ENCODE measurements around the gene RNF217.
A peak's percentile ranks its signal among the peaks of the same experiment; 100 is the strongest.

Gene RNF217

DNA sequence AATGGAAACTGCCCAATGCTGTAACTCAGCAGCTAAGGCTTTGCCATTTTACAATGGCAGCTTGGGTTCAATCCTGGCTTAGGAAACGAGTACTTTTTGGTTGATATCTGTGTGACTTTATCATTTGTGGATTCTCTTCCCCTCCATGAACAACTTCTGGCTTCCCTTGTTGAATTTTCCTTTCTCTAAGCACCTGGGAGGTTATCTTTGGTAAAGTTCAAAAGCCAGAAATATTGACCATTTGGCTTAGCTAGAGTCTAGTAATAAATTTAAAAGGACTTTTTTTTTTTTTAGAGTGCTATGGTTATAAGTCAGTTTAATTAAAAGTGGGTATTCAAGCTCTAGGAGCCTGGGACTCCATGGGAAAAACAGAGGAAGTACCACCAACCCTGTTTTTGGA lies 159.7 kb downstream of the RNF217 start:
- H4K91ac ChIP-seq (ENCODE audit: low read length) = no peak overlapping the region
- H3K4me2 ChIP-seq (ENCODE audit: low read length, poor library complexity, severe bottlenecking) = no peak overlapping the region
- H3K79me1 ChIP-seq (replicated peaks; ENCODE audit: low read length, poor library complexity, severe bottlenecking) = no peaks in the 10 kb centered on the region
- H3K18ac ChIP-seq (ENCODE audit: low read depth in 1 of 2, low read length in 2 of 2) = no peak overlapping the region
- no peak overlapping the region for H3K4ac ChIP-seq (ENCODE audit: low read depth in 1 of 2, low read length in 2 of 2)
- no peaks in the 10 kb centered on the region for H3K27me3 ChIP-seq (ENCODE audit: control insufficient read depth in 1 of 2, insufficient read depth in 1 of 2, low read length in 2 of 2)
- no peak for DNase-seq
- no peaks in the 10 kb centered on the region for H3K9me3 ChIP-seq (ENCODE audit: control insufficient read depth, low read length)
- H3K4me1 ChIP-seq (ENCODE audit: control insufficient read depth, insufficient read depth, low read depth, low read length) = peaks cover 5% of the 10 kb centered on the region
- H3K4me3 ChIP-seq (ENCODE audit: insufficient read depth in 1 of 2, low read depth in 1 of 2, low read length in 2 of 2) = no peak overlapping the region
- no peak overlapping the region for H2BK5ac ChIP-seq (ENCODE audit: low read depth, low read length, poor library complexity, severe bottlenecking)
- no peak overlapping the region for H2BK120ac ChIP-seq (ENCODE audit: low read depth, low read length)
- no peak overlapping the region for H2AK5ac ChIP-seq (ENCODE audit: low read length, severe bottlenecking)
- no peak overlapping the region for H3K27ac ChIP-seq (ENCODE audit: low read length, poor library complexity, severe bottlenecking)
- no peak overlapping the region for H3K23ac ChIP-seq (ENCODE audit: low read length in 2 of 2)
- no peak overlapping the region for H2BK15ac ChIP-seq (ENCODE audit: low read depth, poor library complexity, severe bottlenecking)
- H2BK12ac ChIP-seq (ENCODE audit: low read length in 2 of 2) = no peak overlapping the region
- no peak overlapping the region for H2AFZ ChIP-seq (ENCODE audit: low read depth, low read length)
- H3K36me3 ChIP-seq (ENCODE audit: control insufficient read depth in 1 of 2, insufficient read depth in 2 of 2, low read depth in 1 of 2, low read length in 2 of 2) = no peaks in the 10 kb centered on the region
- no CpG with 5 or more reads among the region's 1 CpG for WGBS
- H3K9ac ChIP-seq (ENCODE audit: low read length) = no peak overlapping the region
- no peak overlapping the region for H4K8ac ChIP-seq (ENCODE audit: low read length)
- H3K14ac ChIP-seq (ENCODE audit: low read length in 2 of 2) = no peak overlapping the region

DNA sequence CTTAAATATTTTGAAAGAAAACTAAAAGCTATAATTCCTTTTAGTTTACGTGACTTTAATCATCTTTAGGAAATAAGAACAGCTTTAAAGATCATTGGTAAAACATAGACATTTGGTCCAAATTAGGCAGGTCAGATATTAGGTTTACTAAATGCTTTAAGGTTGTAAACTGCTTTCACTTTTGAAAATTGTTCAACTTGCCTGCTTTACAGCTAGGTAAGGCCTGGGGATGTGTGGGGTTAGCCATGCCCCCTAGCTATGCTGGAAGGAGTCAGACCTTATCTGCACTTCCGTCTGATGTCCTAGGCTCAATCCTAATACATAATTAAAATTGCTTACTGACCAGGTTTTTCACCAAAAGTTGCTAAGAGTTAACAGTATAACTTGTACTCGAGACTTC lies 160.8 kb downstream of the RNF217 start:
- Histone ChIP-seq H3K4me3 (ENCODE audit: insufficient read depth in 1 of 2, low read depth in 1 of 2, low read length in 2 of 2) (peak overlapping the region in 1 of 2 experiments; percentile 18), H2BK12ac (ENCODE audit: low read length in 2 of 2) (no peak overlapping the region), H3K9ac (ENCODE audit: low read length) (peak overlapping the region; percentile 36), H3K4me2 (ENCODE audit: low read length, poor library complexity, severe bottlenecking) (no peak overlapping the region), H2BK5ac (ENCODE audit: low read depth, low read length, poor library complexity, severe bottlenecking) (no peak overlapping the region), H4K91ac (ENCODE audit: low read length) (no peak overlapping the region), H3K9me3 (ENCODE audit: control insufficient read depth, low read length) (no peaks in the 10 kb centered on the region), H2AFZ (ENCODE audit: low read depth, low read length) (no peak overlapping the region), H3K23ac (ENCODE audit: low read length in 2 of 2) (no peak overlapping the region), H3K27me3 (ENCODE audit: control insufficient read depth in 1 of 2, insufficient read depth in 1 of 2, low read length in 2 of 2) (no peaks in the 10 kb centered on the region), H3K36me3 (ENCODE audit: control insufficient read depth in 1 of 2, insufficient read depth in 2 of 2, low read depth in 1 of 2, low read length in 2 of 2) (no peaks in the 10 kb centered on the region), H3K79me1 (replicated peaks; ENCODE audit: low read length, poor library complexity, severe bottlenecking) (no peaks in the 10 kb centered on the region), H3K27ac (ENCODE audit: low read length, poor library complexity, severe bottlenecking) (no peak overlapping the region), H3K4ac (ENCODE audit: low read depth in 1 of 2, low read length in 2 of 2) (no peak overlapping the region), H4K8ac (ENCODE audit: low read length) (no peak overlapping the region), H3K14ac (ENCODE audit: low read length in 2 of 2) (no peak overlapping the region), H2AK5ac (ENCODE audit: low read length, severe bottlenecking) (no peak overlapping the region), H2BK15ac (ENCODE audit: low read depth, poor library complexity, severe bottlenecking) (no peak overlapping the region), H3K4me1 (ENCODE audit: control insufficient read depth, insufficient read depth, low read depth, low read length) (peaks cover 5% of the 10 kb centered on the region), H2BK120ac (ENCODE audit: low read depth, low read length) (no peak overlapping the region), H3K18ac (ENCODE audit: low read depth in 1 of 2, low read length in 2 of 2) (no peak overlapping the region)
- no peak for DNase-seq
- 100% methylated on average over 1 of the region's 3 CpGs for WGBS

GRCh38 chr6:125123468-125124048 lies 161.3 kb downstream of the RNF217 start:
- Histone ChIP-seq H2BK120ac (ENCODE audit: low read depth, low read length) (no peak overlapping the region), H3K9ac (ENCODE audit: low read length) (peak overlapping the region; percentile 36), H3K4ac (ENCODE audit: low read depth in 1 of 2, low read length in 2 of 2) (no peak overlapping the region), H2AK5ac (ENCODE audit: low read length, severe bottlenecking) (peak overlapping the region; percentile 26), H3K23ac (ENCODE audit: low read length in 2 of 2) (no peak overlapping the region), H2BK15ac (ENCODE audit: low read depth, poor library complexity, severe bottlenecking) (no peak overlapping the region), H3K36me3 (ENCODE audit: control insufficient read depth in 1 of 2, insufficient read depth in 2 of 2, low read depth in 1 of 2, low read length in 2 of 2) (no peaks in the 10 kb centered on the region), H3K27ac (ENCODE audit: low read length, poor library complexity, severe bottlenecking) (no peak overlapping the region), H2BK5ac (ENCODE audit: low read depth, low read length, poor library complexity, severe bottlenecking) (peak overlapping the region; percentile 63), H3K27me3 (ENCODE audit: control insufficient read depth in 1 of 2, insufficient read depth in 1 of 2, low read length in 2 of 2) (no peaks in the 10 kb centered on the region), H2BK12ac (ENCODE audit: low read length in 2 of 2) (no peak overlapping the region), H3K79me1 (replicated peaks; ENCODE audit: low read length, poor library complexity, severe bottlenecking) (no peaks in the 10 kb centered on the region), H3K14ac (ENCODE audit: low read length in 2 of 2) (no peak overlapping the region), H3K4me3 (ENCODE audit: insufficient read depth in 1 of 2, low read depth in 1 of 2, low read length in 2 of 2) (peak overlapping the region in 1 of 2 experiments; percentile 18), H2AFZ (ENCODE audit: low read depth, low read length) (no peak overlapping the region), H3K4me2 (ENCODE audit: low read length, poor library complexity, severe bottlenecking) (no peak overlapping the region), H4K91ac (ENCODE audit: low read length) (no peak overlapping the region), H3K4me1 (ENCODE audit: control insufficient read depth, insufficient read depth, low read depth, low read length) (peaks cover 5% of the 10 kb centered on the region), H4K8ac (ENCODE audit: low read length) (no peak overlapping the region), H3K18ac (ENCODE audit: low read depth in 1 of 2, low read length in 2 of 2) (no peak overlapping the region), H3K9me3 (ENCODE audit: control insufficient read depth, low read length) (no peaks in the 10 kb centered on the region)
- WGBS = 86% methylated on average over 7 of the region's 8 CpGs
- DNase-seq = no peak

- Histone ChIP-seq H2BK12ac (ENCODE audit: low read length in 2 of 2) (no peak overlapping the region), H3K4me2 (ENCODE audit: low read length, poor library complexity, severe bottlenecking) (no peak overlapping the region), H3K36me3 (ENCODE audit: control insufficient read depth in 1 of 2, insufficient read depth in 2 of 2, low read depth in 1 of 2, low read length in 2 of 2) (no peaks in the 10 kb centered on the region), H2AK5ac (ENCODE audit: low read length, severe bottlenecking) (peak overlapping the region; percentile 26), H3K4ac (ENCODE audit: low read depth in 1 of 2, low read length in 2 of 2) (no peak overlapping the region), H3K79me1 (replicated peaks; ENCODE audit: low read length, poor library complexity, severe bottlenecking) (no peaks in the 10 kb centered on the region), H2AFZ (ENCODE audit: low read depth, low read length) (no peak overlapping the region), H3K14ac (ENCODE audit: low read length in 2 of 2) (no peak overlapping the region), H3K4me1 (ENCODE audit: control insufficient read depth, insufficient read depth, low read depth, low read length) (peaks cover 5% of the 10 kb centered on the region), H3K23ac (ENCODE audit: low read length in 2 of 2) (no peak overlapping the region), H4K8ac (ENCODE audit: low read length) (no peak overlapping the region), H3K4me3 (ENCODE audit: insufficient read depth in 1 of 2, low read depth in 1 of 2, low read length in 2 of 2) (no peak overlapping the region), H2BK15ac (ENCODE audit: low read depth, poor library complexity, severe bottlenecking) (no peak overlapping the region), H2BK5ac (ENCODE audit: low read depth, low read length, poor library complexity, severe bottlenecking) (peak overlapping the region; percentile 63), H3K9ac (ENCODE audit: low read length) (no peak overlapping the region), H3K27ac (ENCODE audit: low read length, poor library complexity, severe bottlenecking) (no peak overlapping the region), H4K91ac (ENCODE audit: low read length) (no peak overlapping the region), H3K27me3 (ENCODE audit: control insufficient read depth in 1 of 2, insufficient read depth in 1 of 2, low read length in 2 of 2) (no peaks in the 10 kb centered on the region), H3K18ac (ENCODE audit: low read depth in 1 of 2, low read length in 2 of 2) (no peak overlapping the region), H3K9me3 (ENCODE audit: control insufficient read depth, low read length) (no peaks in the 10 kb centered on the region), H2BK120ac (ENCODE audit: low read depth, low read length) (no peak overlapping the region)
- no peak for DNase-seq
- WGBS = 96% methylated on average over 6 of the region's 6 CpGs
Observed at GRCh38 chr6:125124049-125124669, 161.9 kb downstream of the RNF217 start.
